K562 (cell line): ENCODE measurements around the gene INSR. TPM values are rescaled to one million over a fixed set of nuclear protein-coding genes. Genes with fewer than 3 reads are reported as not detected.

Source experiments
- NFRKB ChIP-seq: fragments of 450-650 bp; IDR thresholded peaks from 2 replicates; pipeline ENCODE4 v1.6.1; 2016; ENCODE audit warnings: low read depth
- SMARCA5 ChIP-seq: fragments of 450-650 bp; IDR thresholded peaks from 2 replicates; pipeline ENCODE4 v1.6.1; 2016
- TRIM24 ChIP-seq, 2 experiments: fragments of 450-650 bp; IDR thresholded peaks; 2 replicates each; pipeline ENCODE4 v1.6.1; 2016
- polyA plus RNA-seq, 8 experiments: library from polyadenylated mRNA; depleted of rRNA in 4 of 8; stranded (reverse) in 5 of 8; unstranded in 3 of 8; fragments of >200 nt; fragmentation: Nextera tagmentation in 2 of 8; fragmentation: Illumina TruSeq in 1 of 8; extraction: Ambion mirVana in 2 of 8; extraction: Trizol in 1 of 8; gene quantifications; 2 replicates each; pipeline versions ENCODE4 v1.2.1 to v1.2.3, GENCODE V29; 2011 to 2014; ENCODE audit warnings: inconsistent platforms in 1 of 8, missing spikeins in 1 of 8
- total RNA-seq, 7 experiments: library from RNA; depleted of rRNA in 6 of 7; stranded (reverse); fragments of >200 nt in 6 of 7; fragmentation: Illumina TruSeq in 2 of 7; extraction: Trizol in 2 of 7; gene quantifications; 2 replicates each; pipeline versions ENCODE4 v1.2.1 to v1.2.3, GENCODE V29; 2011 to 2021; ENCODE audit warnings: low replicate concordance in 1 of 7
- TF ChIP-seq, protein P1 (sequence below), 2 experiments: fragments of 450-650 bp in 1 of 2; sonication (generic) in 1 of 2; formaldehyde crosslinking in 1 of 2; IDR thresholded peaks; 2 replicates each; pipeline versions ENCODE4 v1.7.1 to v1.9.0; 2016 to 2022; ENCODE audit warnings: inconsistent platforms in 1 of 2, mild to moderate bottlenecking in 1 of 2, missing genetic modification reagents in 1 of 2

The INSR gene
- total and polyA plus RNA-seq, 9 of the 15 experiments (the other 6 are each of a cell fraction or from before 2014, with no cell fraction given), result 0.04 to 0.88 (median 0.41) TPM

DNA sequence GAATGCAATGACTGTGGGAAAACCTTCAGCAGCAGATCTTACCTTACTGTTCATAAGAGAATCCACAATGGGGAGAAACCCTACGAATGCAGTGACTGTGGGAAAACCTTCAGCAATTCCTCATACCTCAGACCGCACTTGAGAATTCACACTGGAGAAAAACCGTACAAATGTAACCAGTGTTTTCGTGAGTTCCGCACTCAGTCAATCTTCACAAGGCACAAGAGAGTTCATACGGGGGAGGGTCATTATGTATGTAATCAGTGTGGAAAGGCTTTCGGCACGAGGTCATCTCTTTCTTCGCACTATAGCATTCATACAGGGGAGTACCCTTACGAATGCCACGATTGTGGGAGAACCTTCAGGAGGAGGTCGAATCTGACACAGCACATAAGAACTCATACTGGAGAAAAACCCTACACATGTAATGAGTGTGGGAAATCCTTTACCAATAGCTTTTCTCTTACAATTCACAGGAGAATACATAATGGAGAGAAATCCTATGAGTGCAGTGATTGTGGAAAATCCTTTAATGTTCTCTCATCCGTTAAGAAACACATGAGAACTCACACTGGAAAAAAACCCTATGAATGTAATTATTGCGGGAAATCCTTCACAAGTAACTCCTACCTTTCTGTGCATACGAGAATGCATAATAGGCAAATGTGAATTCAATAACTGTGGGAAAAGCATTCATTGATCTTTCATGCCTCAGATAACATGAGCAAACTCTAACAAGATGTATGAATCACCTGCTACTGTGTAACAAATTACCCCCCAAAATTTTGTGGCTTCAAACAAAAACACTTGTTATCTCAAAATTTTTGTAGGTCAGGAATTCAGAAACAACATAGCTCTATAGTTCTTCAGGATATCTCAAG lies 210.9 kb downstream of the INSR start (continued):
- TF ChIP-seq, protein P1, sequence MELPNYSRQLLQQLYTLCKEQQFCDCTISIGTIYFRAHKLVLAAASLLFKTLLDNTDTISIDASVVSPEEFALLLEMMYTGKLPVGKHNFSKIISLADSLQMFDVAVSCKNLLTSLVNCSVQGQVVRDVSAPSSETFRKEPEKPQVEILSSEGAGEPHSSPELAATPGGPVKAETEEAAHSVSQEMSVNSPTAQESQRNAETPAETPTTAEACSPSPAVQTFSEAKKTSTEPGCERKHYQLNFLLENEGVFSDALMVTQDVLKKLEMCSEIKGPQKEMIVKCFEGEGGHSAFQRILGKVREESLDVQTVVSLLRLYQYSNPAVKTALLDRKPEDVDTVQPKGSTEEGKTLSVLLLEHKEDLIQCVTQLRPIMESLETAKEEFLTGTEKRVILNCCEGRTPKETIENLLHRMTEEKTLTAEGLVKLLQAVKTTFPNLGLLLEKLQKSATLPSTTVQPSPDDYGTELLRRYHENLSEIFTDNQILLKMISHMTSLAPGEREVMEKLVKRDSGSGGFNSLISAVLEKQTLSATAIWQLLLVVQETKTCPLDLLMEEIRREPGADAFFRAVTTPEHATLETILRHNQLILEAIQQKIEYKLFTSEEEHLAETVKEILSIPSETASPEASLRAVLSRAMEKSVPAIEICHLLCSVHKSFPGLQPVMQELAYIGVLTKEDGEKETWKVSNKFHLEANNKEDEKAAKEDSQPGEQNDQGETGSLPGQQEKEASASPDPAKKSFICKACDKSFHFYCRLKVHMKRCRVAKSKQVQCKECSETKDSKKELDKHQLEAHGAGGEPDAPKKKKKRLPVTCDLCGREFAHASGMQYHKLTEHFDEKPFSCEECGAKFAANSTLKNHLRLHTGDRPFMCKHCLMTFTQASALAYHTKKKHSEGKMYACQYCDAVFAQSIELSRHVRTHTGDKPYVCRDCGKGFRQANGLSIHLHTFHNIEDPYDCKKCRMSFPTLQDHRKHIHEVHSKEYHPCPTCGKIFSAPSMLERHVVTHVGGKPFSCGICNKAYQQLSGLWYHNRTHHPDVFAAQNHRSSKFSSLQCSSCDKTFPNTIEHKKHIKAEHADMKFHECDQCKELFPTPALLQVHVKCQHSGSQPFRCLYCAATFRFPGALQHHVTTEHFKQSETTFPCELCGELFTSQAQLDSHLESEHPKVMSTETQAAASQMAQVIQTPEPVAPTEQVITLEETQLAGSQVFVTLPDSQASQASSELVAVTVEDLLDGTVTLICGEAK (IDR thresholded peaks at IDR 0.05), result 0 out of 2 replicates have a peak, but pooled peaks have one; percentile 15
- TF ChIP-seq, protein P1 (CRISPR knock-in tag; IDR thresholded peaks at IDR 0.05), result 0 out of 2 replicates have a peak, but pooled peaks have one; percentile 28
- peak; percentile 8 to 78; a peak in 2 of 4 replicates for TF ChIP-seq TRIM24 (IDR thresholded peaks at IDR 0.05)
- 0 out of 2 replicates have a peak, but pooled peaks have one; percentile 43 for TF ChIP-seq SMARCA5
- TF ChIP-seq NFRKB, result peak; percentile 58; the same call in 1 of the 2 replicates
